BJ (cell line): Measurements from ENCODE around the gene ATP8A2. TPM values are rescaled to one million over a fixed set of nuclear protein-coding genes. Genes with fewer than 3 reads are reported as not detected.

Experiments
- CTCF ChIA-PET: fragments of 350-600 bp; formaldehyde crosslinking; extraction: SDS; loops from one replicate; lab custom pipeline; 2021; ENCODE audit warnings: antibody characterized with exemption, inconsistent platforms; lab: Yijun Ruan, JAX
- POLR2A ChIA-PET: fragments of 300-600 bp; sonication (Branson Sonifier 250); formaldehyde crosslinking; extraction: SDS; loops from one replicate; lab custom pipeline; 2021; ENCODE audit warnings: antibody characterized with exemption; lab: Charles Lee
- DNase-seq: peaks from one replicate; pipeline ENCODE4 v3.0.0-alpha.2; 2011; ENCODE audit warnings: low read depth
- H3K27me3 ChIP-seq: 2 replicates; pipeline ENCODE4 v1.6.0; 2011; ENCODE audit warnings: low read length; ENCODE audit not compliant: control insufficient read depth, insufficient read depth
- H3K36me3 ChIP-seq: 2 replicates; pipeline ENCODE4 v1.5.1; 2011; ENCODE audit warnings: low read length; ENCODE audit not compliant: control insufficient read depth, insufficient read depth
- H3K4me3 ChIP-seq: 2 replicates; pipeline ENCODE4 v1.5.1; 2011; ENCODE audit warnings: low read depth, mild to moderate bottlenecking, control low read depth, low read length
- polyA plus RNA-seq: library from polyadenylated mRNA; depleted of rRNA; stranded (reverse); fragments of >200 nt; gene quantifications from 2 replicates; pipeline ENCODE4 v1.2.3, GENCODE V29; 2011
- TF ChIP-seq, protein P1 (sequence below): IDR thresholded peaks from 2 replicates; pipeline ENCODE4 v1.5.1; 2011; ENCODE audit warnings: low read depth, mild to moderate bottlenecking, control low read depth, inconsistent platforms, low read length, moderate library complexity; ENCODE audit not compliant: insufficient read depth

Gene ATP8A2
- polyA plus RNA-seq, 1 experiment = 0.02 TPM

DNA sequence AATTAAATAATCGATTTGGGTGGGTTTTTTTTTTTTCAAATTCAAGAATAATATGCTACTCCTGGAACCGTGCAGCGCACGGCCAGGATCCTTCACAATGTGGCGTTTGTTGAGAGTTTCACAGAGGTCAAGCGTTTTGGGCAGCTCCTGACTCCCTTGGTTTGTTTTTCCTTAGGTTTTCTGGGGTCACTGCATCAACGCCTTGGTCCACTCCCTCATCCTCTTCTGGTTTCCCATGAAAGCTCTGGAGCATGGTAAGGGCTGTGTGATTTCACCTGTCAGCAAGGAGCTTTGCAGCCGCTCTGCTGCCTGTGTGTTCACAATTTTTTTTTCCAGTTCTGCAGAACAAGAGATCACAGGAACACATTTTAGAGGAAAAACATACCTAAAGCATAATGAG, 467.6 kb downstream of the ATP8A2 start:
- TF ChIP-seq, protein P1, sequence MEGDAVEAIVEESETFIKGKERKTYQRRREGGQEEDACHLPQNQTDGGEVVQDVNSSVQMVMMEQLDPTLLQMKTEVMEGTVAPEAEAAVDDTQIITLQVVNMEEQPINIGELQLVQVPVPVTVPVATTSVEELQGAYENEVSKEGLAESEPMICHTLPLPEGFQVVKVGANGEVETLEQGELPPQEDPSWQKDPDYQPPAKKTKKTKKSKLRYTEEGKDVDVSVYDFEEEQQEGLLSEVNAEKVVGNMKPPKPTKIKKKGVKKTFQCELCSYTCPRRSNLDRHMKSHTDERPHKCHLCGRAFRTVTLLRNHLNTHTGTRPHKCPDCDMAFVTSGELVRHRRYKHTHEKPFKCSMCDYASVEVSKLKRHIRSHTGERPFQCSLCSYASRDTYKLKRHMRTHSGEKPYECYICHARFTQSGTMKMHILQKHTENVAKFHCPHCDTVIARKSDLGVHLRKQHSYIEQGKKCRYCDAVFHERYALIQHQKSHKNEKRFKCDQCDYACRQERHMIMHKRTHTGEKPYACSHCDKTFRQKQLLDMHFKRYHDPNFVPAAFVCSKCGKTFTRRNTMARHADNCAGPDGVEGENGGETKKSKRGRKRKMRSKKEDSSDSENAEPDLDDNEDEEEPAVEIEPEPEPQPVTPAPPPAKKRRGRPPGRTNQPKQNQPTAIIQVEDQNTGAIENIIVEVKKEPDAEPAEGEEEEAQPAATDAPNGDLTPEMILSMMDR = no peak

DNA sequence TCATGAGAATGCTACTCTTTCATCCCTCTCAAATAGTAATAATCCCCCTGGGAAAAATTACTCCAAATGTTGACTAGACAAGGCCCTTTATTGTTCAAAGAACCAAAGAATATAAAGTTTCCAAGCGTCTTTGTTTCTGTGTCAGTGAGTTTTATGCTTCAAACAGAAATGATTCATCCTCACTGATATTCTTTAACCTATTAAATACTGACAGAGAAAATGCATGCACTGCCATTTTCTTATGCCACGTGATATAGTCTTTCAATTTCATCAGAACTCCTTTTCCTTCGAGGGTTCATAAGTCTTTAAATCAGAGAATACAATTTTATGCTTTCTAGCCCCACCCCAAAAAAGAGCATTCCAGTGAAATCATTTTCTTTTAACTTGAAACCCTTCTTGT, 468.5 kb downstream of the ATP8A2 start:
- H3K36me3 ChIP-seq = no peaks in the 10 kb centered on the region
- CTCF ChIA-PET = no interaction called here
- POLR2A ChIA-PET = no interaction called here
- H3K27me3 ChIP-seq = no peaks in the 10 kb centered on the region
- TF ChIP-seq, protein P1 = no peak
- no peak for DNase-seq
- no peak overlapping the region for H3K4me3 ChIP-seq

More for the DNA sequence above, 467.6 kb downstream of the ATP8A2 start:
- Histone ChIP-seq H3K27me3 (no peaks in the 10 kb centered on the region), H3K4me3 (no peak overlapping the region), H3K36me3 (no peaks in the 10 kb centered on the region)
- POLR2A ChIA-PET = no interaction called here
- DNase-seq = no peak
- CTCF ChIA-PET = no interaction called here

DNA sequence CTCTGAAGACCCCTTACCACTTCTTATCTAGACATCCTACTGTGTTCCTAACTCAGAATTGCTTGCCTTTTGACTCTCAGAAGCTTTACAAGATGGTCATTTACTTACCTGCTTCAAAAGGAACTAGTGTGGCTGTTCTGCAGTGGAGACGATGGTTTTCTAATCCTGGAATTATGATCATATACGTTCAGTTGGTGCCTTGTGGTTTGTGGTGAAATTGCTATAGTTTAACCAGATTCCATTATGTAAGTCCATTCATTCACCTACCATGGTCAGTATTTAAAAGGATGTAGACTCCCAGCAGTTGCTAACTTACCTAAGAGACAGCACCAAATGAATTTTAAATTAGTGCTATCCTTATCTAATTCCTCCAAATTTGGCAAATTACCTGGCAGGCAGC, 469.2 kb downstream of the ATP8A2 start:
- CTCF ChIA-PET = no interaction called here
- TF ChIP-seq, protein P1 = no peak
- Histone ChIP-seq H3K36me3 (no peaks in the 10 kb centered on the region), H3K4me3 (no peak overlapping the region), H3K27me3 (no peaks in the 10 kb centered on the region)
- POLR2A ChIA-PET = no interaction called here
- DNase-seq = no peak

DNA sequence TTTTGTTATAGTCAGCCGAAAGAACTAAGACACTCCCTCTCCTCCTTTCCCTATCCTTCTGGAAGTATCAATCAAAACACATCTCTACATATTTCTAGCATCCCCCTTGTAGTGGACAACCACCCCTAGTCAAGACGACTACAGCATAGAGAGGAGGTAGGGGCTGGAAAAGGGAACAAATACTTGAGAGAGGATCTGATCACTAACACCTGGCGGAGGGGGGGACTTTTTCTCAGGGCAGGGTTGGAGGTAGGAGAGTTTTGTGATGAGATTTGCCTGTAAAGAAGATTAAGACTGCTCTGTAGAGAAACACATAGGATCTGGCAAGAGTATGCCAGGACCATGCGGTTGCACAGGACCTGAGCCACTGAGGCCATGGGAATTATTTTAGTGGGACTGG, 471.9 kb downstream of the ATP8A2 start:
- Histone ChIP-seq H3K27me3 (no peaks in the 10 kb centered on the region), H3K4me3 (no peak overlapping the region), H3K36me3 (no peaks in the 10 kb centered on the region)
- TF ChIP-seq, protein P1 = no peak
- DNase-seq = no peak
- POLR2A ChIA-PET = no interaction called here
- CTCF ChIA-PET = interaction anchor here (1.1 kb wide), 1 partner anchor 848 kb away, joined by 3 read pairs; no protein-coding TSS in a partner anchor

DNA sequence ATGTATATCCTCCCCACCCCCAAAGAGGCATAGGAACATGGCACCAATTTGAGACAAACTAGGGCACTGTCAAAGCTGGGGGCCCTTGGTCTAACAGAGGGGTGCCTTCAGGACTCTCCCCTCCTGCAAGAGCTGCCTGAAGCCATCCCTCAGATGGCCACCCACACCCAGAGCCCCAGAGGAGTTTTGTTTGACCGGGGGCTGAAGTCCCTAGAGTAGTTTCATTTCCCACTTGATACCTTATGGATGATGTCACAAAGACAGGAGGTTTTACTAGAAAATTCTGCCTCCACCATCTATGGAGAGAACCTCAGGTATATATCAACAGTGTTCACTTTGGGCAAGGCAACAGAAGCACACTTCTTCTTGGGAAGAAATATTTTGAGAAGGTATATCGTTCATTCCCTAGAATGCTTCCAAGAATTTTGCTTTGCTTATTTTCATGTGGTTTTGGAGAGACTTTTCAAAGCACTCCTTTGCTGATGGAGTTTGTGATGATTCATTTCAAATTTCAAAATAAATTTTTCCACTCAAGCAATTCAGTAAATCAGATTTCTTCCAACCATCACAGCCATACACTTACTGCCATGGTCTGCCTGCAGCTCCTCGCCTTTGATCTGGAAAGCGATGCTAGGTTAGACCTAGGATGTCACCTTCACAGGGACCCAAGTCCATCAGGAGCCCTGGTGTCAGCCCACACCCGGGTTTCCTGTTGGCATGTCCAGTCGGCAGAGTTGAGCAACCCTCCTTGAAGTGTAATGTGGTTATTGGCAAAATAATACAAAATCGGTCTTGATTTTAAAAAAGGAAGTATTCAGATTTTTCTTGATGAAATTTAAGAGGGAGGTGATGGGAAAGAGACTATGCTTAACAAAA, 473.0 kb downstream of the ATP8A2 start:
- CTCF ChIA-PET = interaction anchor here (1.1 kb wide), 1 partner anchor 850 kb away, joined by 3 read pairs; no protein-coding TSS in a partner anchor
- POLR2A ChIA-PET = no interaction called here
- TF ChIP-seq, protein P1 = no peak
- no peaks in the 10 kb centered on the region for H3K27me3 ChIP-seq
- no peak overlapping the region for H3K4me3 ChIP-seq
- no peaks in the 10 kb centered on the region for H3K36me3 ChIP-seq
- DNase-seq = no peak
